AG04450 (cell line): ENCODE results near the gene MST1. TPM values are rescaled to one million over a fixed set of nuclear protein-coding genes. Genes with fewer than 3 reads are reported as not detected.
A peak's percentile ranks its signal among the peaks of the same experiment; 100 is the strongest.
"Not testable (repeated sequence)": the region's sequence is repeated elsewhere in the genome, so short reads cannot be mapped to it uniquely, and the experiment has no call there.

Experiments
- CTCF ChIA-PET: fragments of 300-600, 350-600 bp; formaldehyde crosslinking; extraction: SDS; loops from one replicate; lab custom pipeline; 2022; ENCODE audit warnings: antibody characterized with exemption, inconsistent platforms; lab: Charles Lee
- POLR2A ChIA-PET: fragments of 350-600 bp; formaldehyde crosslinking; extraction: SDS; loops from one replicate; lab custom pipeline; 2021; ENCODE audit warnings: antibody characterized with exemption, inconsistent platforms; lab: Yijun Ruan, JAX
- DNase-seq: peaks from one replicate; pipeline ENCODE4 v3.0.0-alpha.2; 2011; ENCODE audit warnings: low read depth, low spot score
- H3K27ac ChIP-seq: one replicate; pipeline ENCODE4 v1.5.1; 2012; ENCODE audit warnings: low read depth, low read length, control low read depth
- H3K27me3 ChIP-seq: one replicate; pipeline ENCODE4 v1.6.0; 2012; ENCODE audit warnings: low read length; ENCODE audit not compliant: control insufficient read depth, insufficient read depth
- H3K4me3 ChIP-seq: 2 replicates; pipeline ENCODE4 v1.5.1; 2011; ENCODE audit warnings: mild to moderate bottlenecking, low read depth, low read length, control low read depth
- H3K9me3 ChIP-seq: 2 replicates; pipeline ENCODE4 v1.5.1; 2012; ENCODE audit warnings: low read length; ENCODE audit not compliant: control insufficient read depth, insufficient read depth
- polyA plus RNA-seq: library from polyadenylated mRNA; depleted of rRNA; stranded (reverse); fragments of >200 nt; gene quantifications from 2 replicates; pipeline ENCODE4 v1.2.3, GENCODE V29; 2011
- TF ChIP-seq, protein P1 (sequence below): IDR thresholded peaks from 2 replicates; pipeline ENCODE4 v1.5.1; 2011; ENCODE audit warnings: low read depth, low read length, control low read depth, inconsistent platforms

Gene MST1
- polyA plus RNA-seq, 1 experiment, result 6.5 TPM

DNA sequence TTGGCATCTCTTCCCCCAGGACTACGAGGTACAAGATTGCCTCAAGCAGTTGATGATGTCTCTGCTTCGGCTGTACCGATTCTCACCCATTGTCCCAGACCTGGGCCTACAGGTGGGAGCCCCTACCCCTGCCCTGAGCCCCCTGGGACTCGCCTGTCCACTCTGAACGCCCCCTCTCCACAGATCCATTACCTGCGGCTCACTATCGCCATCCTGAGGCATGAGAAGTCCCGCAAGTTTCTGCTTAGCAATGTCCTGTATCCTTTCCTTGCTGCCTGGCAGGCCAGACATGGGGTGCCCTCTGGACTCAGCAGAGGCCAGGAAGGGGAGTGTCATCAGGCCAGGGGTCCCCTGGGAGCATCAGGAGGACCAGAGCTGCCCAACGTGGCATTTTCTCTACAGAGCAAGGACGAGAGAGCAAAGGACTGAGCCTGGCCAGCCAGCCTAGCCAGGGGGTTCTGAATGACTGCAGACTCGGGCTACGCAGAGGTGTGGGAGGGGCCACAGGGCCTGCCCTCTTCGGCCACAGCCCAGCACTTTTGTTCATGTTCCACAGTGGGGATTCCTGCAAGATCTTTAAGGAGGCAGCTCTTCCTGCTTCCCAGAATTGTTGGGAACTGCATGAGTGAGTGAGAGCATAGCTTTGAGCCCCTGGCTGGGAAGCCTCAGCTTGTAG, 11.3 kb upstream of the MST1 start:
- Histone ChIP-seq H3K4me3 (no peak overlapping the region), H3K27ac (no peak overlapping the region), H3K9me3 (no peaks in the 10 kb centered on the region), H3K27me3 (no peaks in the 10 kb centered on the region)
- DNase-seq, result no peak
- TF ChIP-seq, protein P1, sequence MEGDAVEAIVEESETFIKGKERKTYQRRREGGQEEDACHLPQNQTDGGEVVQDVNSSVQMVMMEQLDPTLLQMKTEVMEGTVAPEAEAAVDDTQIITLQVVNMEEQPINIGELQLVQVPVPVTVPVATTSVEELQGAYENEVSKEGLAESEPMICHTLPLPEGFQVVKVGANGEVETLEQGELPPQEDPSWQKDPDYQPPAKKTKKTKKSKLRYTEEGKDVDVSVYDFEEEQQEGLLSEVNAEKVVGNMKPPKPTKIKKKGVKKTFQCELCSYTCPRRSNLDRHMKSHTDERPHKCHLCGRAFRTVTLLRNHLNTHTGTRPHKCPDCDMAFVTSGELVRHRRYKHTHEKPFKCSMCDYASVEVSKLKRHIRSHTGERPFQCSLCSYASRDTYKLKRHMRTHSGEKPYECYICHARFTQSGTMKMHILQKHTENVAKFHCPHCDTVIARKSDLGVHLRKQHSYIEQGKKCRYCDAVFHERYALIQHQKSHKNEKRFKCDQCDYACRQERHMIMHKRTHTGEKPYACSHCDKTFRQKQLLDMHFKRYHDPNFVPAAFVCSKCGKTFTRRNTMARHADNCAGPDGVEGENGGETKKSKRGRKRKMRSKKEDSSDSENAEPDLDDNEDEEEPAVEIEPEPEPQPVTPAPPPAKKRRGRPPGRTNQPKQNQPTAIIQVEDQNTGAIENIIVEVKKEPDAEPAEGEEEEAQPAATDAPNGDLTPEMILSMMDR, result 0 out of 2 replicates have a peak, but pooled peaks have one; percentile 4
- ChIA-PET CTCF (interaction anchor here (0.5 to 1.9 kb wide), 11 partner anchors 8 to 414 kb away, joined by 3 to 16 read pairs (median 4); no protein-coding TSS in a partner anchor), POLR2A (no interaction called here)

DNA sequence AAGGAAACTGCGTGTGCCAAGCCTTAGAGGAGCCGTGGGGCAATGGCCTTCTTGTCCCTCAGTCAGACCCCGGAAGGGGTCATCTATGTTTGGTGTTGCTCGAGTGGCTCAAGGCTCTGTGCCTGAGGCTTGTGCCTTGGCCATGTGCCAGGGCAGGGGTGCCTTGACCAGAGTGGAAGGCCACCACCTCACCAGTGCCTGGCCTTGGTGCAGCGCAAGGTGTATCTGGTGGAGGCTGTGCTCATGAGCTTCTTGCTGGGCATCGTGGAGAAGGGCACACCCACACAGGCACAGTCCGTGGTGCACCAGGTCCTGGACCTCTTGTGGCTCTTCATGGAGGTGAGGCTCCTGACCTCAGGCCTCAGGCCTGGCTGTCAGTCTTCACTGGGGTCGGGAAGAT, 10.7 kb upstream of the MST1 start:
- no peak overlapping the region for H3K4me3 ChIP-seq
- POLR2A ChIA-PET, result interaction anchor here (0.6 kb wide), 1 partner anchor 240 kb away, joined by 3 read pairs; no protein-coding TSS in a partner anchor
- no peaks in the 10 kb centered on the region for H3K27me3 ChIP-seq
- no peak overlapping the region for H3K27ac ChIP-seq
- CTCF ChIA-PET, result no interaction called here
- TF ChIP-seq, protein P1, result no peak
- no peak for DNase-seq
- no peaks in the 10 kb centered on the region for H3K9me3 ChIP-seq

DNA sequence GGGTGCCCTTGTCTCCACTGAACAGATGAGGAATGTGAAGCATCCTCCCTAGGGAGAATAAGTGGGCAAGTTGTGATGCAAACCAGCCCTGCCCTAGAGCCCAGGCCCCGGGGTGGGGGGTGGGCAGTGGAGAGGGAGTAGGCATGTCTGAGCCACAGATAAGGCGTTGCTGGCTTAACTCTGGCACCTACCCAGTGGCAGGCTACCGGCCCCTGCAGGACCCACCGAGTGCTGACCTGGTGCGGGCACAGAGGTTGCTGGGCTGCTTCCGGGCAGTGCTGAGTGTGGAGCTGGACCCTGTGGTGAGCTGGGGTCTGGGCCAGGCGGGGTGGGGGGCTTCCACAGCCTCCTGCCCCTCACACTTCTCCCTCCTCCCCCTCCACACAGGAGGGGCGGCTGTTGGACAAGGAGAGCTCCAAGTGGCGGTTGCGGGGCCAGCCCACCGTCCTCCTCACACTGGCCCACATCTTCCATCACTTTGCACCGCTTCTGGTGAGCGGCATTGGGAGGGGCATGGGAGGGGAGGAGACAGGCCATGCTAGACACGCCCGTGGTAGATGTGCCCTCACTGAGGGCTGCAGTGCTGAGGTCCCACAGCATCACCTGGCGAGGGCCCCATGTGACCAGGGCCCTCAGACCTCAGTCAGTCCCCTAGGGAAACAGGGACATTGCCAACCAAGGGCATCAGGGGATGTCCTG, 10.2 kb upstream of the MST1 start:
- Histone ChIP-seq H3K27me3 (no peaks in the 10 kb centered on the region), H3K27ac (no peak overlapping the region), H3K4me3 (no peak overlapping the region), H3K9me3 (no peaks in the 10 kb centered on the region)
- ChIA-PET CTCF (no interaction called here), POLR2A (interaction anchor here (0.6 kb wide), 1 partner anchor 241 kb away, joined by 3 read pairs; no protein-coding TSS in a partner anchor)
- DNase-seq, result no peak
- TF ChIP-seq, protein P1, result no peak

DNA sequence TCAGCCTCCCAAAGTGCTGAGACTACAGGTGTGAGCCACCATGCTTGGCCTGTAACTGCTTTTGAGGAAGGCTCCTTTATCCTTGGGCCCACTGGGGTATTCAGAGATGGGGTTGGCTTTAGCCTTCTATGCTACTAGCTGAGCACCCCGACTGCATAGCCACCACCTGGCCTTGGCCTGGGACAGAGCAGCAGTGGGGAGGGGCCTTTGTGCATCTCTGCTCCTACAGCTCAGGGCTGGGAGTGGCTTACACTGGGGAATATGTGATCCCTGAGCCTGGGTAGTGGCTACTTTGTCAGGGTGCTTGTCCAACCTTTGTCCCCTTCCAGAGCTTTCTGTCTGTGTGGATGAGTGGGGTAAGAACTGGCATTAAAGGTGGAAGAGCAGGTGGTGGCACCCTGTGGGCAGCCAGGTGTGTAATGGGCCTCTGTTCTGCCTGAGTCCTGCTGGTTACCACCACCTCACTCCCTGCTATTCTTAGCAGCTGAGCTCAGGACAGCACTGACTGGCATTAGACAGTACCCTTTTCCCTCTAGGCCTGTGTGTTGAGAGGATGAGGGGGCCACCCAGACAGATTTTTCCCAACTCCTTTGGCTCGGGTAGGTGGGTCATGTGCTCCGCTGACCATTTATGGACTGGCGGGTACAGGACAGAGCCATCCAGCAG, 6.2 kb upstream of the MST1 start:
- H3K4me3 ChIP-seq, H3K9me3 ChIP-seq, CTCF ChIA-PET, POLR2A ChIA-PET, H3K27me3 ChIP-seq, DNase-seq, H3K27ac ChIP-seq: not testable (repeated sequence)

DNA sequence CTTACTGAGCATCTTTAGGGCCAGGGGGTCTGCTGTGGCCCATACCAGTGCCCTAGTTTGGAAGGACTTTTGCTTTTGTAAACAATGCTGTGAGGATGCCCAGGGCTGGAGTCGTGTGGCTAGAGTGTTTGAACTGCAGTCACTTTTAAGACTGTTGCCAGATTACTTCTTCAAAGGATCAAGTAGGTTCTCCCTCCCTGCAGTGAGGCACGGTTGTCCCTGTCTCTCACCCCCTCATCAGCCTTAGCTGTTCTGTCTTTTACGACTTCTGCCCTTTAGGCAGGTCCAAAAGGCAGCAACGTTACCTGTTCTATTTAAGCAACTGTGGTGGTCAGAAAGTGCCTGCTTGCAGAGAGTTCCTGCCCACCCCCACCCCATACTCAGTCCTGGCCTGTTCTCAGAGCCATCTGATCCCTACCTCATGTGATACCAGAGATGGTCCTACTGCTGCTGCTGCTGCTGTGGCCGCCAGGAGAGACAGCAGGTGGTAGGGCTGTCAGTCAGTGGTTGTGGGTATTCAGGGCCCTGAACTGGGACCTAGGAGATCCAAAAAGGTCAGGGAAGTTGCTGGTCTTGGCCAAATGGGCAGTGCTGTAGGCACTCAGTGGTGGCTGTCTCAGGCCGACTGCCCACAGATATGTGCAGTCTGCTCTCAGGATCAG, 5.3 kb upstream of the MST1 start:
- POLR2A ChIA-PET, DNase-seq, H3K27ac ChIP-seq, H3K4me3 ChIP-seq, H3K9me3 ChIP-seq, H3K27me3 ChIP-seq: not testable (repeated sequence)
- CTCF ChIA-PET, result interaction anchor here (0.7 to 1.3 kb wide), 2 partner anchors 147 to 155 kb away, joined by 3 read pairs; no protein-coding TSS in a partner anchor

DNA sequence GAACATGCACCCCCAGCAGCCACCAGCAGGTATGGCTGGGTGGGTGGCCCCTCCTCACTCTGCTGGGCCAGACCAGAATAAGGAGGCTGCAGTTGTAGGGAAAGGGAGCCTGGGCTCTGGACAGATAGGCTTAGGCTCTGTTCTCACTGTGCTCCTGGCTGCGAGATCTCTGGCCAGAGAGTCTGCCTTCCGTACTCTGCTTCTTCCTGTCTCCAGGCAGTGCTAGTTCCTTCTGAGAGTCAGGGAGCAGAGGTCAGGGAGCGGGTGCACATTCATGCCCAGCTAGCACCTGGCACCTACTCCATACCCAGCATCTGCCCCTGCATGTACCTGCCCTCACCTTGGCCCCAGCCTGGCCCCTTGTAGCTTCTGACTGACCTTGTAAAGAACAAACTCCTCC, 2.2 kb upstream of the MST1 start:
- CTCF ChIA-PET, H3K9me3 ChIP-seq, POLR2A ChIA-PET, H3K4me3 ChIP-seq, DNase-seq, H3K27ac ChIP-seq, H3K27me3 ChIP-seq: not testable (repeated sequence)

DNA sequence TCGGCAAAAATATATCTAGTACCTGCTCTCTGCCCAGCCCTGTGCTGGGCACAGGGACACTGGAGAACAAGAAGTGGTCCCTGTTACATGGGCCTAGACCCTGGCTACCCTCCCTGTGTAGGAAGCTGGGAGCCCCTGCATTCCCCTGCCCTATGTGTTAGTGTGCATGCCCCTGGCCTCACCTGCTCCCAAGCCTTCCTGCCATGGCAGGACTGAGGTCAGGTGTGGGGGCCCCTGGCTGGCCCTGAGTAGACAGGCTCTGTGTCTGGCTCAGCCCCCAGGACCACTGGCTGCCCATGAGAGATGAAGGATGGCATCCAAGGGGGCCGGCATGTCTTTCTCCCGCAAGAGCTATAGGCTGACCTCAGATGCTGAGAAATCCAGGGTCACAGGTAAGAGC, 1.6 kb upstream of the MST1 start:
- H3K4me3 ChIP-seq, CTCF ChIA-PET, H3K27ac ChIP-seq, H3K9me3 ChIP-seq, H3K27me3 ChIP-seq, POLR2A ChIA-PET, DNase-seq: not testable (repeated sequence)

DNA sequence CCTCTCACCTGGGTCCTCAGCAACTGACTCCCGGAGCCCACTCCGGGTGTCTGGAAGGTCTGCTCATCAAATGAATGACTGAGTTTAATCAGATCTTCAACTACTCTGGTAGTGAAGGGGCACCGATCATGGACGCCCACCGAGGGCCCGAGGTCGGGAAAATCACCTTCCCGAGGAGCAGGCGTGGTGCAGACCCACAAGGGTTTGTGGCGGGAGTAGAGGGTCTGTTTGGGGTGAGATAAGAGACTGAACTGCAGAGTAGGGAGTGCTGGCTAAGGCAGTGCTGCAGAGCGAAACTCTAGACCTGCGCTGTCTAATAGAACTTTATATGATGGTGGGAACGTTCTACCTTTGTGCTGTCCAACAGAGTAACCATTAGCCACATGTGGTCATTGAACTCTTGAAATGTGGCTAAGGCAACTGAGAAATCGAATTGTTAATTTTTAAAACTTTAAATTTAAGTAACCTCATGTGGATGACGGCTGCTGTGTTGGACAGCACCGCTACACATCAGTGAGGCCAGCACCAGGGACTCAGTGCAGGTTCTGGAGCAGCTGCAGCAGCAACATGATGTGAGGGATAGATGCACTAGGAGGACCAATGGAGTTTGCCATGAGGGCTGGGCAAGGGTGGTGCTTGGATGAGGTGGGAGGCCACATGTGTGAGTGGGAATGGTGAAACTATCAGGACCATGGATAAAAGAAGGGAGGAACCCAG, 792 bp upstream of the MST1 start:
- Histone ChIP-seq H3K27ac (peak overlapping the region; percentile 52), H3K4me3 (peak overlapping the region; percentile 95)
- DNase-seq, H3K27me3 ChIP-seq, CTCF ChIA-PET, H3K9me3 ChIP-seq, POLR2A ChIA-PET: not testable (repeated sequence)
